Renal cortex interstitium (tissue), 11 donors: Measurements from ENCODE around the gene SLX4IP. TPM values are rescaled to one million over a fixed set of nuclear protein-coding genes. Genes with fewer than 3 reads are reported as not detected.

Experiments used
- DNase-seq, 11 donors: peaks; one replicate each; pipeline ENCODE4 v3.0.0-alpha.2; 2013; ENCODE audit warnings: low read depth in 9 of 11, low spot score in 4 of 11; ENCODE audit errors: extremely low read depth in 1 of 11
- polyA plus RNA-seq, 3 donors: library from polyadenylated mRNA; unstranded; fragments of 120-200 nt; gene quantifications; one replicate each; pipeline ENCODE4 v1.2.1, GENCODE V29; 2013; ENCODE audit not compliant: insufficient read length in 3 of 3

Gene SLX4IP
- polyA plus RNA-seq, 3 donors: 6.8 to 10.7 (median 8.3) TPM

GRCh38 chr20:10448270-10449156, 13.4 kb downstream of the SLX4IP start:
- no peak for DNase-seq

- DNase-seq: no peak
Measured at GRCh38 chr20:10449270-10449669, 14.2 kb downstream of the SLX4IP start.

- DNase-seq: no peak
Measured at GRCh38 chr20:10453241-10453640, 18.1 kb downstream of the SLX4IP start.

GRCh38 chr20:10454151-10454750, 19.1 kb downstream of the SLX4IP start:
- no peak for DNase-seq

- DNase-seq: no peak
Measured at GRCh38 chr20:10461495-10461894, 26.4 kb downstream of the SLX4IP start.

GRCh38 chr20:10462516-10462915, 27.4 kb downstream of the SLX4IP start:
- DNase-seq: no peak

GRCh38 chr20:10463622-10464021, 28.5 kb downstream of the SLX4IP start:
- DNase-seq: no peak

- no peak for DNase-seq
Measured at GRCh38 chr20:10465135-10465534, 30.0 kb downstream of the SLX4IP start.

GRCh38 chr20:10466325-10466724, 31.2 kb downstream of the SLX4IP start:
- peak in 1 of 11 donors; percentile 7 for DNase-seq

- DNase-seq: no peak
Measured at GRCh38 chr20:10466855-10467254, 31.8 kb downstream of the SLX4IP start.

- DNase-seq: no peak
Measured at GRCh38 chr20:10467681-10468339, 32.7 kb downstream of the SLX4IP start.

GRCh38 chr20:10468340-10468845, 33.3 kb downstream of the SLX4IP start:
- DNase-seq: no peak

- DNase-seq: no peak
Measured at GRCh38 chr20:10469056-10469455, 34.0 kb downstream of the SLX4IP start.

GRCh38 chr20:10469599-10469998, 34.5 kb downstream of the SLX4IP start:
- peak; percentile 40 to 76 (median 47) for DNase-seq

GRCh38 chr20:10470276-10470675, 35.2 kb downstream of the SLX4IP start:
- no peak for DNase-seq

GRCh38 chr20:10472871-10473270, 37.8 kb downstream of the SLX4IP start:
- no peak for DNase-seq

GRCh38 chr20:10474606-10475184, 39.6 kb downstream of the SLX4IP start:
- DNase-seq: no peak

GRCh38 chr20:10475225-10475624, 40.1 kb downstream of the SLX4IP start:
- no peak for DNase-seq

GRCh38 chr20:10476319-10476724, 41.2 kb downstream of the SLX4IP start:
- no peak for DNase-seq
